HG02981 (cell line): Measurements from ENCODE around the gene NDUFV1.
"Not testable (repeated sequence)": the region's sequence is repeated elsewhere in the genome, so short reads cannot be mapped to it uniquely, and the experiment has no call there.

Experiments used
- ATAC-seq: cut with Tn5 transposase; IDR thresholded peaks from one replicate; pipeline ENCODE4 v1.9.1; 2021; ENCODE audit warnings: mild to moderate bottlenecking, moderate library complexity; ENCODE audit not compliant: unreplicated experiment

Gene NDUFV1

DNA sequence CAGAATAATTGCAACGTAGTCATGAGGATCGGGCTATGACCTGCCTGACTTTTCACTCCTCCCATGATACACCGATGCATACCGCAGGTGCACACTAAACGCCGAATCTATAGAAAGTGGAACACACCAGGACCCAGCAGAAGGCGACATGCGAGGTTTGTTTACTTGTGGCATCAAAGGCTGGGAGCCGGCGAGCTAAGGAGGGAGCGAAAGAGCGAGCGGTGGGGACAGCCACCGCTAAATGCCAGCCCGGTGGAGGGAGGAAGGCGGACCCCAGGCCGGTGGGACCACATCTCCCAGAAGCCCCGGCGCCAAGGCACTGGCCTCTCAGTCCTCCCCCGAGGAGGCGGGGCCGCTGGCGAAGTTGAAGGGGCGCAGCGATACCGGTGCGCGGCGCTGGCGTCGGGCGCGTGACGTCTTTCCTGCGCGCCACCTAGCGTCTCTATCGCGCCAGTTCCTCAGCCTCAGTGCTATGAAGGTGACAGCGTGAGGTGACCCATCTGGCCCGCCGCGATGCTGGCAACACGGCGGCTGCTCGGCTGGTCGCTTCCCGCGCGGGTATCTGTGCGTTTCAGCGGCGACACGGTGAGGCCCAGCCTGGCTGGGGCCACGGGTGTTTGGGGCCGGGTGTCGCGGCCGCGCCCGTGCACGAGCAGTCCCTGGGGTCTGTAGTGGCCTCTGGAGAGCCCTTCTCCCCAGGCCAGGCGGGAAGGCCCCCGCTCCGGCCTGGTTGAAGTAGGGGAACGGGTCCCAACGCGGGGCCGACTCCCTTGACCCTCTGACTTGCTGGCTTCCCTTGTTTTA is at the start of gene NDUFV1:
TSS of gene NDUFV1 (plus strand) at position 445 of the 804 bp plus-strand sequence. CDS start at position 514, 69 bp downstream.
- ATAC-seq = peak; percentile 93

DNA sequence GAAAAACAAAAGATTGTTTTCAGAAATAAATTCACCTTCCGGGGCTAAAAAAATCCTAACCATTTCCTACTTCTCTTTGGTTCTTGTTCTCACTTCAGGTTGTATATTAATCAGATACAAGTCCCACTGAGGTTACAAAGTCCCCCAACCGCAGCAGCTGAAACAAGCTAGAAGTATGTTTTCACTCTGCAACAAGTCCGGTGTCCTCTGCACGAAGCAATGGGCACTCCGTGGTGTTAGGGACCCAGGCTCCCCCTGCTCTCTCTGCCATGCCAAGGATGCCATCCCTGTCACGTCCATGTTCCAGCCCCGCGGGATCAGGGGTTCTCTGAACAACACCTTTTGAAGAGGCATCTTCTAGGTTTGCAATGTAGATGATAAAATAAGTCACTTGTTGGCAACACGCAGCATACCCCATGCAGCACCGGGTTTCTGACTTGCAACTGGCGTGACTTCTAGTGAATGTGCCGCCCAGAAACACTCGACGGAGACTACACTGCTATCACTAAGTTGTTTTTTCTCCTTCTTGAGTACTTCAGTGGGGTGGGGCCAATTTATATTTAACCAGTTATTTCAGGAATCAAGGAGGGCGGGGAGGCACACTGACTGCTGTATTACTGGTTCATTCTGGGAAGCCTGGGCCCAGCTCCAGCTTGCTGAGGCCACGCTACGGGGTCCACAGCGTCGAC is 48.5 kb upstream of the NDUFV1 start:
- ATAC-seq = no peak

DNA sequence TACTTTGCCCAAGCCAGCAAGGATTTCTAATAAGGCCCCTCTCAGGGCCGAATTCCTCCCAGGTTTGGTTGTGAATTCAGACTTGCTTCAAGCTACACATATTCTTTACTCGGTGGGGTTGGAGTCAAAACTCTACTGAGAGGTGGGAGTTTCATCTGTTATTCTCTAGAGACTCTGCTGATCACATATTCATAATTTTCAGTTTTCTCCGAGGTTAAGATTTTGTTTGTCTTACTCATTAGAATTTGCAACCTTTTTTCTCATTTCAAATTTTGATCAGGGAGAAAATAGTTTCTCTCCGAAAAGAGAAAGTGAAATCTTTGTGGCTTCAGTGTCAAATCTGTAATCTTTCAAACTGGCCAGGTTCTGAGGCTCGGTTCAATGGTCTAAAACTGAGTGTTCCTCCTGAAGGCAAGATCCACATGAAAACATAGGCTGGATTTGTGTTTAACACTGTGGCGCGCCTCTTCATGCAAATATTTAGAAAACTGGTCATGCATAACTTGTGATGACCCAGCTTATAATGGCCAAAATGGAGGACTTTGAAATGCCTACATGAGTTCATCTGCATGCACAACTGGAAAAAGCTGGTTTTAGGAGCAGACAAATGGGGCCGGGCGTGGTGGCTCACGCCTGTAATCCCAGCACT is 44.6 kb upstream of the NDUFV1 start:
- peak; percentile 84 for ATAC-seq

DNA sequence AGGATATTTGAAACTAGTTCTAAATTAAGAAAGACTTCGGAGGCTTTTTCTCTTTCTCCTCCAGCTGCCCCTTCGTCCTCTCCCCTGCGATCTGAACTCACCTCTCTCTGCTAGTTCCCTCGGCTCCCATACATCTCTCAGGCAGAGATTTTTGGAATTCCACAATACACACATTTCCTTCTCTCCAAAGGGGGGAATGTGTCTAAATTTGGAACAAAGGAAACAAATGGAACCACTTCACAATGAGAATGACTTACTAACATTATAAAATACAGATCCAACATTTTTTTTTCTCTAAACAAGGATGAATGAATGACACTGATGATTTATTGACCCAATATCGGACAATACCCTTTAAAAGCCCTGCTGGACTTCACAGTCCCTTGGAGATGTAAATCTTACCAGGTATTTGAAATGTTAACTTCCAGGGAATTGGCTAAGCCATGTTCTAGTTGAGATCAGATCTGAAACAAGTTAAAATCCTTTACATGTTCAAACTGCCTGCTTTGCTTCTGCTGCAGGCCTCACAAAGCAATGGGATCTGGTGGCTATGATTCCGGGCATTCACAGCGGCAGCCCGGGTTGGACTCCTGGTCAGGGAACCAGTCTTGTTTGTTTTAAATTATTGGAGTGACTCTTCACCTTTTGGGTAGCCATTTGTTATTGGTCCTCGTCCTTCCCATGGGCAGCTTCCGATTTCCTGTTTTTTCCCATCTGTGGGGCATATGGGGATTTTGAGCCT is 43.6 kb upstream of the NDUFV1 start:
- ATAC-seq = no peak

DNA sequence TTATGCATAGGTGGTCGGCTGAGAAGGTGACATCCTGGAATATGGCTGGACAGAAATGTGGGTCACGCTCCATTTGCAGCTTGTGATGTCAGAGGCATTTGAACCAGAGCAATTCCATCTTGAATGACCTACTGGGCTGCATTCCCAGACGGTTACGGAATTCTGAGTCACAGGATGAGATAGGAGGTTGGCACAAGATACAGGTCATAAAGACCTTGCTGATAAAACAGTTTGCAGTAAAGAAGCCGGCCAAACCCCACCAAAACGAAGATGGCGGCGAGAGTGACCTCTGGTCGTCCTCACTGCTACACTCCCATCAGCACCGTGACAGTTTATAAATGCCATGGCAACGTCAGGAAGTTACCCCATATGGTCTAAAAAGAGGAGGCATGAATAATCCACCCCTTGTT is 43.0 kb upstream of the NDUFV1 start:
- ATAC-seq = not testable (repeated sequence)

DNA sequence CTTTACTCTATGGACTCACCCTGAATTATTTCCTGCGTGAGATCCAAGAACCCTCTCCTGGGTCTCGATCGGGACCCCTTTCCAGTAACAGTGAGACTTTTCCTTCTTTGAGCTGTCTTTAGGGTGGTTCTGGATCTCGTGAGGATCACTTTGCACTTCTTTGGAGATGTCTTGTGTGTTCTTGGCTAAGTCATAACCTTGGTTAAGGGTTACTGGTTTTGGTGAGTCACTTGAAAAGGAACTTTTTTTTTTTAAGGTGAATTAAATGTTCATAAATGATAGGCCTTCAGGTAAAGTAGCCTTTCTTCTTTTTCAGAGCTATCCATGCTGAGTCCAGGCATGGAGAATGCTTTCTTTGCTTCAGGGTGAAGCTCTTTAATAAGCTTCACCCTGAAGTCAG is 42.5 kb upstream of the NDUFV1 start:
- no peak for ATAC-seq

DNA sequence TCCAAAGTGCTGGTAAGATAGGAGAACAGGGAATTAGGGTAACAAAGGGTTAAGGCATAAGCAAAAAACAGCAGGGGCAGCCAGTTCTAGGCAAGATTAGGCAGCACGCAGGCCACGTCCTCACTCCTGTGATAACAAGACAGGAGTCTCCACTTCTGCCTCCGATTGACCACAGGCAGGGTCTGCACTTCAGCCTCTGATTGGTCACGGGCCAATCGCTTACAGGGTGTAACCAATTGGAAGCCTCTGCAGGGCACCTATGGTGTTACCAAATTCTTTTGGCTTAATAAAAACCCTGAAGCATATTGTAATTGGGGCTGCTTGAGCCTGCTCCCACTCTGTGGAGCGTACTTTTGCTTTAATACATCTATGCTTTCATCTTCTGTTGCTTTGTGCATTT is 35.3 kb upstream of the NDUFV1 start:
- no peak for ATAC-seq

DNA sequence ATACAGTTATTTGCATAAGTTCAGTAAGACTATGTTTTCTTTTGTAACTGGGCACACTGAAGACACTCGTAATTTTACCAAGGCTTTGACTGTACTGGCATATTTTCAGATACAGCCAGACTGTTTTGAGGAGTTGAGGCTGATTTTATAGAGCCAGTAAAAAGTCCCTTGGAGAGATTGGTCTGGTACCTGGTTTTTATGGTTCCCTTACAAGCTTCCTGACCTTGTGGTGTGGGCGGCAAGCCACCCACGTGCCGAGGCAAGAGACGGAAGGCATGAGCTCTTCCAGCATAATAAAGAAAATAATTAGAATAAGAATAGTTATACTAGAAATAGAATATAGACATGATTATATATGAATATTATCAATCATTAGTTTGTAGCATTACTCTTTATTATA is 34.4 kb upstream of the NDUFV1 start:
- no peak for ATAC-seq

DNA sequence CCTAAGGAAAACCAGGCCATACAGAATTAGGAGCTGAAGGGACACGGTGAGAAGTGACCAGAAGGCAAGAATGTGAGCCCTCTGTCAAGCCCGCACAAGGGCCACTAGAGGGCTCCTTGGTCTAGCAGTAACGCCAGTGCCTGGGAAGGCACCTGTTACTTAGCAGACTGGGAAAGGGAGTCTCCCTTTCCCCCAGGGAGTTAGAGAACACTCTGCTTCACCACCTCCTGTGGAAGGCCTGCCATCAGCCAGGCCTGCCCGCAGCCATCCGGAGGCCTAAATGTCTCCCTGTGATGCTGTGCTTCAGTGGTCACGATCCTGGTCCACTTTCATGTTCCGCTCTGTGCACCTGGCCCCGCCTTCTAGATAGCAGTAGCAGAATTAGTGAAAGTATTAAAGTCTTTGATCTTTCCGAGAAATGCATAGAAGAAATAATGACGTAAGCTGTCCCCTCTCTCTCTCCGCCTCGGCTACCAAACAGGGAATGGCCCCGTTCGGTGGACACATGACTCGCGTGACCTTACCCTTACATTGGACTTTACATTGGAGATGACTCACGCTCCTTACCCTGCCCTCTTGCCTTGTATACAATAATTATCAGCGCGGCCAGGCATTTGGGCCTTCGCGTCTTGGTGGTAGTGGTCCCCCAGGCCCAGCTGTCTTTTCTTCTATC is 33.9 kb upstream of the NDUFV1 start:
- ATAC-seq = no peak

DNA sequence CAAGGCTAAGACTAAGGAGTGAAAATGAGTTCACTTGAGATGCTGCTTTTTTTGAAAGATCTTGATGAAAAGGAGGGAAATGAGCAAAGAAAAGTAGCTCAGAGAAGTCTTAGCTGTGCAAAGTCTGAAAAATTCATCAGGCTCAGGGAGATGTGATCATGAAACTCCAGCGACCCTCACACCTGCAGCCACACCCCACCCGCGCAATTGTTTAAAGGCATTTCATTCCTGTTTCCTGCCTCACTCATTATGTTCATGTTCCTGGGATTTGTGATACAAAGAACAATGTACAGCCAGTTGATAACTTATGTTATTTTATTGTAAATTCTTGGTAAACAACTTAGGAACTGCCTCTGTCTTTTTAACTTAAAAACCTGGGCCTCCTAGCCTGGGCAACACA is 31.8 kb upstream of the NDUFV1 start:
- no peak for ATAC-seq

DNA sequence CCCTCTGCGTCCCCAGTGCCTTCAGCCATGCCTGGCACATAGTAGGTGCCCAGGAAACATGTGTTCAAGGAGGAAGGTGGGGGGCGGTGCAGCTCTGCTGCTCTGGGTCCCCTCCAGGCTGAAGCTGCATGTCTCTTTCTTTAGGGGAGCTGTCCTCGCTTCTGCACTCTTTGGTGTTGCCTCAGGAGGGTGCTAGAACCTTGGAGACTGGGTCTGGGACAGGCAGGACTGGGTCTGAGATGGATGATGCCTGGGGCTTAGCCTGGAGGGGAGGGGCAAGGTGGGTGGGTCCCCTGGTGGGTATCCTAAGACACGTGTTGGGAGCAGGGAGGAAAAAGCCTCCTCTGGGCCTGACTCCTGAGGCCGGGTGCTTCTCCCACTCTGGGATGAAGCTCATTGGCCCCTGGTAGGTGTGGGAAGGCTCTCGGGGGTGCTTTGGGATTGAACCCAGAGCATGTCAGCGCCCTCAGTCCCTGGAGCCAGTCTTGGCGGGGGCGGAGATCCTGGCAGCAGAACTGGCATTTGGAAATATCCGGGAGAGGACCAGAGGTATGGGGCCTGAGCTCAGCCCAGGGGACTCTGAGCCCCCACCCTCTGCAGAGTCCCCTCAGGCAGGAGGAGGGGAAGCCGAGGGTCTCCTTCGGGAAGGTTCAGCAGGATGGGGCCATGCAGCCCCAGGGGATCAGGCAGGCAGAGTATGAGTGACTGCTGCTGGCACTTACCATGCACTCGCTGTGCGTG is 29.8 kb upstream of the NDUFV1 start:
- no peak for ATAC-seq

DNA sequence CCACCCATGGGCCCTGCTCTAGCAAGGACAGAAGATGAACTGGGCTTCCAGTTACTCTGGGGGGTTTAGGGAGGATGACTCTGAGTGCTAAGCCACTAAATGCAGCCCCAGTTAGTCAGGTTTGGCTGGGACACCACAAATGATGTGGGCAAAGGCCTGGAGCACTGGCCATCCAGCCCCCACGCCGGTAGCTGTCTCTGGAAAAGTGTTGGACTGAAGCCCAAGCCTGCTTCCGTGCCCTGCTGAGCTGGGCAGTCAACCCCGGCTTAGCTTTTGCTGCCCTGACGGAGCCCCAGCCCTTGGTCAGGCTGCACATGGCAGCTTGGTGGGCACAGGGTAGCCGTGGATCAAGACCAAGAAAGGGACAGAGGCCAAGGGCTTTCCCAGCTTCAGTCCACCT is 28.8 kb upstream of the NDUFV1 start:
- ATAC-seq = no peak

DNA sequence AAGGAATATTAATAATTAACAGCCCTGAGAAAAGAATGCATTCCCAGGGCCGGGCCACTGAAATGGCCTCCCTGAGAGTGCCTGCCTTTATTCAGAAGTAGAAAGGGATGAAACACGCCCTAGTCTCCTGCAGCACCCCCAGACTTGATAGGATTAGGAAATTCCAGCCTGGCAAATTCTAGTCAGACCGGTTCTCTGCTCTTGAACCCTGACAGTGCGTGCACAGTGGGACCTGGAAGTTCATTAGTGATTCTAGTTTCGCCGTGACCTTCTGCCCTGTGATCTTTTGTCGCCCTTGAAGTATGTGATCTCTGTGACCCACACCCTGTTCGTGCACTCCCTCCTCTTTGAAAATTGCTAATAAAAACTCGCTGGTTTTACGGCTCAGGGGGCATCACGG is 25.3 kb upstream of the NDUFV1 start:
- no peak for ATAC-seq

DNA sequence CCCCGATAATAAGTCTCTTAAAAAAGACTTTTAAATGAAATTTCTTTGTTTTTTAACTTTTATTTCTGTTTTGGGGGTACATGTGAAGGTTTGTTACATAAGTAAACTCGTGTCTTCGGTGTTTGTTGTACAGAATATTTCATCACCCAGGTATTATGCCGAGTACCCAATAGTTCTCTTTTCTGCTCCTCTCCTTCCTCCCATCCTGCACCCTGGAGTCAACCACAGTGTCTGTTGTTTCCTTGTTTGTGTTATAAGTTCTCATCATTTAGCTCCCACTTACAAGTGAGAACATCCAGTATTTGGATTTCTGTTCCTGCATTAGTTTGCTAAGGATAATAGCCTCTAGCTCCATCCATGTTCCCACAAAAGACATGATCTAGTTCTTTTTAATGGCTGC is 24.7 kb upstream of the NDUFV1 start:
- ATAC-seq = no peak

DNA sequence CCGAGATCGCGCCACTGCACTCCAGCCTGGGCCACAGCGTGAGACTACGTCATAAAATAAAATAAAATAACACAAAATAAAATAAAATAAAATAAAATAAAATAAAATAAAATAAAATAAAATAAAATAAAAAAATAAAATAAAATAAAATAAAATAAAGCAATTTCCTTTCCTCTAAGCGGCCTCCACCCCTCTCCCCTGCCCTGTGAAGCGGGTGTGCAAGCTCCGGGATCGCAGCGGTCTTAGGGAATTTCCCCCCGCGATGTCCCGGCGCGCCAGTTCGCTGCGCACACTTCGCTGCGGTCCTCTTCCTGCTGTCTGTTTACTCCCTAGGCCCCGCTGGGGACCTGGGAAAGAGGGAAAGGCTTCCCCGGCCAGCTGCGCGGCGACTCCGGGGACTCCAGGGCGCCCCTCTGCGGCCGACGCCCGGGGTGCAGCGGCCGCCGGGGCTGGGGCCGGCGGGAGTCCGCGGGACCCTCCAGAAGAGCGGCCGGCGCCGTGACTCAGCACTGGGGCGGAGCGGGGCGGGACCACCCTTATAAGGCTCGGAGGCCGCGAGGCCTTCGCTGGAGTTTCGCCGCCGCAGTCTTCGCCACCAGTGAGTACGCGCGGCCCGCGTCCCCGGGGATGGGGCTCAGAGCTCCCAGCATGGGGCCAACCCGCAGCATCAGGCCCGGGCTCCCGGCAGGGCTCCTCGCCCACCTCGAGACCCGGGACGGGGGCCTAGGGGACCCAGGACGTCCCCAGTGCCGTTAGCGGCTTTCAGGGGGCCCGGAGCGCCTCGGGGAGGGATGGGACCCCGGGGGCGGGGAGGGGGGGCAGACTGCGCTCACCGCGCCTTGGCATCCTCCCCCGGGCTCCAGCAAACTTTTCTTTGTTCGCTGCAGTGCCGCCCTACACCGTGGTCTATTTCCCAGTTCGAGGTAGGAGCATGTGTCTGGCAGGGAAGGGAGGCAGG is 23.2 kb upstream of the NDUFV1 start, which contains the start of gene GSTP1:
TSS of gene GSTP1 (plus strand) at position 566 of the 958 bp plus-strand sequence. CDS start at position 598, 32 bp downstream.
- ATAC-seq = peak; percentile 60

DNA sequence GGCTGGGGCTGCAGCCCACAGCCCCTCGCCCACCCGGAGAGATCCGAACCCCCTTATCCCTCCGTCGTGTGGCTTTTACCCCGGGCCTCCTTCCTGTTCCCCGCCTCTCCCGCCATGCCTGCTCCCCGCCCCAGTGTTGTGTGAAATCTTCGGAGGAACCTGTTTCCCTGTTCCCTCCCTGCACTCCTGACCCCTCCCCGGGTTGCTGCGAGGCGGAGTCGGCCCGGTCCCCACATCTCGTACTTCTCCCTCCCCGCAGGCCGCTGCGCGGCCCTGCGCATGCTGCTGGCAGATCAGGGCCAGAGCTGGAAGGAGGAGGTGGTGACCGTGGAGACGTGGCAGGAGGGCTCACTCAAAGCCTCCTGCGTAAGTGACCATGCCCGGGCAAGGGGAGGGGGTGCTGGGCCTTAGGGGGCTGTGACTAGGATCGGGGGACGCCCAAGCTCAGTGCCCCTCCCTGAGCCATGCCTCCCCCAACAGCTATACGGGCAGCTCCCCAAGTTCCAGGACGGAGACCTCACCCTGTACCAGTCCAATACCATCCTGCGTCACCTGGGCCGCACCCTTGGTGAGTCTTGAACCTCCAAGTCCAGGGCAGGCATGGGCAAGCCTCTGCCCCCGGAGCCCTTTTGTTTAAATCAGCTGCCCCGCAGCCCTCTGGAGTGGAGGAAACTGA is 22.4 kb upstream of the NDUFV1 start:
- ATAC-seq = peak; percentile 7

DNA sequence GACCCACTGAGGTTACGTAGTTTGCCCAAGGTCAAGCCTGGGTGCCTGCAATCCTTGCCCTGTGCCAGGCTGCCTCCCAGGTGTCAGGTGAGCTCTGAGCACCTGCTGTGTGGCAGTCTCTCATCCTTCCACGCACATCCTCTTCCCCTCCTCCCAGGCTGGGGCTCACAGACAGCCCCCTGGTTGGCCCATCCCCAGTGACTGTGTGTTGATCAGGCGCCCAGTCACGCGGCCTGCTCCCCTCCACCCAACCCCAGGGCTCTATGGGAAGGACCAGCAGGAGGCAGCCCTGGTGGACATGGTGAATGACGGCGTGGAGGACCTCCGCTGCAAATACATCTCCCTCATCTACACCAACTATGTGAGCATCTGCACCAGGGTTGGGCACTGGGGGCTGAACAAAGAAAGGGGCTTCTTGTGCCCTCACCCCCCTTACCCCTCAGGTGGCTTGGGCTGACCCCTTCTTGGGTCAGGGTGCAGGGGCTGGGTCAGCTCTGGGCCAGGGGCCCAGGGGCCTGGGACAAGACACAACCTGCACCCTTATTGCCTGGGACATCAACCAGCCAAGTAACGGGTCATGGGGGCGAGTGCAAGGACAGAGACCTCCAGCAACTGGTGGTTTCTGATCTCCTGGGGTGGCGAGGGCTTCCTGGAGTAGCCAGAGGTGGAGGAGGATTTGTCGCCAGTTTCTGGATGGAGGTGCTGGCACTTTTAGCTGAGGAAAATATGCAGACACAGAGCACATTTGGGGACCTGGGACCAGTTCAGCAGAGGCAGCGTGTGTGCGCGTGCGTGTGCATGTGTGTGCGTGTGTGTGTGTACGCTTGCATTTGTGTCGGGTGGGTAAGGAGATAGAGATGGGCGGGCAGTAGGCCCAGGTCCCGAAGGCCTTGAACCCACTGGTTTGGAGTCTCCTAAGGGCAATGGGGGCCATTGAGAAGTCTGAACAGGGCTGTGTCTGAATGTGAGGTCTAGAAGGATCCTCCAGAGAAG is 21.6 kb upstream of the NDUFV1 start:
- ATAC-seq = no peak
